ENCODE data around the gene HS1BP3.

Gene HS1BP3

GRCh38 chr2:20650877-20651730, at the start of gene HS1BP3:
Gene HS1BP3, minus strand, starts transcription at chr2:20651098. Its CDS starts 35 bp downstream, at chr2:20651063.
- peak within 1 kb of the TSS; percentile 53 for H3K27ac ChIP-seq
- DNase-seq (ENCODE audit: low read depth, low spot score), result no peak

GRCh38 chr2:20698916-20699613, 48.2 kb upstream of the HS1BP3 start:
- H3K27ac ChIP-seq, result no peak overlapping the region
- no peak for DNase-seq (ENCODE audit: low read depth, low spot score)

GRCh38 chr2:20697322-20697934, 46.5 kb upstream of the HS1BP3 start:
- H3K27ac ChIP-seq, result no peak overlapping the region
- DNase-seq (ENCODE audit: low read depth, low spot score), result no peak

- no peak for DNase-seq (ENCODE audit: low read depth, low spot score)
- H3K27ac ChIP-seq, result no peak overlapping the region
These were observed 45.5 kb upstream of the HS1BP3 start for GRCh38 chr2:20696366-20696765.

GRCh38 chr2:20693317-20693716, 42.4 kb upstream of the HS1BP3 start:
- H3K27ac ChIP-seq, result no peak overlapping the region

GRCh38 chr2:20692081-20692480, 41.2 kb upstream of the HS1BP3 start:
- no peak for DNase-seq (ENCODE audit: low read depth, low spot score)
- no peak overlapping the region for H3K27ac ChIP-seq

More at GRCh38 chr2:20693317-20693716, 42.4 kb upstream of the HS1BP3 start:
- no peak for DNase-seq (ENCODE audit: low read depth, low spot score)

GRCh38 chr2:20691076-20691734, 40.3 kb upstream of the HS1BP3 start:
- no peak for DNase-seq (ENCODE audit: low read depth, low spot score)
- H3K27ac ChIP-seq, result no peak overlapping the region

GRCh38 chr2:20689428-20690264, 38.7 kb upstream of the HS1BP3 start:
- no peak overlapping the region for H3K27ac ChIP-seq
- no peak for DNase-seq (ENCODE audit: low read depth, low spot score)

GRCh38 chr2:20687260-20687832, 36.4 kb upstream of the HS1BP3 start:
- H3K27ac ChIP-seq, result no peak overlapping the region
- no peak for DNase-seq (ENCODE audit: low read depth, low spot score)

- H3K27ac ChIP-seq, result no peak overlapping the region
- no peak for DNase-seq (ENCODE audit: low read depth, low spot score)
These were observed 33.7 kb upstream of the HS1BP3 start for GRCh38 chr2:20684581-20685063.

- no peak for DNase-seq (ENCODE audit: low read depth, low spot score)
- no peak overlapping the region for H3K27ac ChIP-seq
These were observed 31.4 kb upstream of the HS1BP3 start for GRCh38 chr2:20682167-20682920.

- H3K27ac ChIP-seq, result no peak overlapping the region
- DNase-seq (ENCODE audit: low read depth, low spot score), result no peak
These were observed 30.0 kb upstream of the HS1BP3 start for GRCh38 chr2:20680744-20681375.

GRCh38 chr2:20678780-20679179, 27.9 kb upstream of the HS1BP3 start:
- no peak for DNase-seq (ENCODE audit: low read depth, low spot score)
- H3K27ac ChIP-seq, result no peak overlapping the region

GRCh38 chr2:20678086-20678395, 27.1 kb upstream of the HS1BP3 start:
- no peak for DNase-seq (ENCODE audit: low read depth, low spot score)
- H3K27ac ChIP-seq, result no peak overlapping the region

- H3K27ac ChIP-seq, result no peak overlapping the region
- no peak for DNase-seq (ENCODE audit: low read depth, low spot score)
These were observed 26.6 kb upstream of the HS1BP3 start for GRCh38 chr2:20677301-20678085.

- no peak overlapping the region for H3K27ac ChIP-seq
- DNase-seq (ENCODE audit: low read depth, low spot score), result no peak
These were observed 25.7 kb upstream of the HS1BP3 start for GRCh38 chr2:20676353-20677215.

Data from epithelial cell of prostate (primary cell).